HCT116 (cell line): Measurements from ENCODE around the gene UQCRQ. TPM values are rescaled to one million over a fixed set of nuclear protein-coding genes. Genes with fewer than 3 reads are reported as not detected.

Source experiments
- ATAC-seq: fragments of 200-7000 bp; cut with Tn5 transposase; 2 replicates; pipeline ENCODE4 v1.9.1; 2020; ENCODE audit warnings: mild to moderate bottlenecking, moderate library complexity
- BruUV-seq: library from RNA; stranded (reverse); fragments of 400-500 nt; replicated peaks from 2 replicates; lab custom pipeline; 2021; lab: Mats Ljungman, UMichigan
- CTCF ChIA-PET: fragments of 300-600 bp; sonication (Branson Sonifier 250); formaldehyde crosslinking; loops from one replicate; lab custom pipeline; 2021; ENCODE audit warnings: antibody characterized with exemption; lab: Charles Lee
- POLR2A ChIA-PET: fragments of 300-600, 350-600 bp; sonication (Branson Sonifier 250); formaldehyde crosslinking; loops from one replicate; lab custom pipeline; 2021; ENCODE audit warnings: antibody characterized with exemption; lab: Charles Lee
- RAD21 ChIA-PET, 2 experiments: fragments of 300-600 bp; sonication (Branson Sonifier 250); formaldehyde crosslinking; loops; one replicate each; lab custom pipeline; 2023; ENCODE audit warnings: low total read pairs in 2 of 2; ENCODE audit not compliant: uncharacterized antibody in 2 of 2, unreplicated experiment in 2 of 2, low non-redundant PET in 1 of 2; lab: Charles Lee
- DNase-seq: peaks from one replicate; pipeline ENCODE4 v3.0.0-alpha.2; 2010; ENCODE audit warnings: low read depth, low spot score
- H2AFZ ChIP-seq: fragments of 200-600 bp; shearing (Covaris generic), sonication (generic); 2 replicates; pipeline ENCODE4 v1.6.1; 2017; ENCODE audit warnings: low read depth, mixed run types, mixed read lengths, antibody characterized with exemption, low read length; ENCODE audit not compliant: poor library complexity, severe bottlenecking
- H3K27ac ChIP-seq: 2 replicates; pipeline ENCODE4 v1.5.1; 2012; ENCODE audit warnings: low read depth, low read length
- H3K27me3 ChIP-seq: fragments of 200-600 bp; sonication (generic); 2 replicates; pipeline ENCODE4 v1.6.1; 2016; ENCODE audit warnings: mixed run types, low read length, mixed read lengths; ENCODE audit not compliant: insufficient read depth
- H3K36me3 ChIP-seq, 2 experiments: fragments of 200-500 bp in 1 of 2; fragments of 200-600 bp in 1 of 2; sonication (Bioruptor generic) in 1 of 2; sonication (generic) in 1 of 2; 2 replicates each; pipeline versions ENCODE4 v1.5.1 to v1.6.1; 2014 to 2016; ENCODE audit warnings: low read length in 2 of 2, inconsistent platforms in 1 of 2, mixed read lengths in 1 of 2, mixed run types in 1 of 2; ENCODE audit not compliant: insufficient read depth in 2 of 2, control insufficient read depth in 1 of 2
- H3K4me1 ChIP-seq, 2 experiments: fragments of 200-600 bp in 1 of 2; sonication (generic) in 1 of 2; 2 replicates each; pipeline versions ENCODE4 v1.5.1 to v1.6.1; 2012 to 2017; ENCODE audit warnings: low read length in 2 of 2, inconsistent platforms in 1 of 2, mild to moderate bottlenecking in 1 of 2, mixed read lengths in 1 of 2, mixed run types in 1 of 2, moderate library complexity in 1 of 2; ENCODE audit not compliant: insufficient read depth in 2 of 2, control insufficient read depth in 1 of 2
- H3K4me2 ChIP-seq: fragments of 200-600 bp; sonication (generic); 2 replicates; pipeline ENCODE4 v1.6.1; 2017; ENCODE audit warnings: mixed run types, low read length, mixed read lengths
- H3K4me3 ChIP-seq, 2 experiments: fragments of 200-600 bp in 1 of 2; sonication (generic) in 1 of 2; replicated peaks in 1 of 2; 2 replicates each; pipeline ENCODE4 v1.5.1; 2011 to 2016; ENCODE audit warnings: low read length in 2 of 2, control low read depth in 1 of 2, low read depth in 1 of 2, mild to moderate bottlenecking in 1 of 2, mixed read lengths in 1 of 2, mixed run types in 1 of 2
- H3K79me2 ChIP-seq: fragments of 200-600 bp; sonication (generic); 2 replicates; pipeline ENCODE4 v1.6.1; 2017; ENCODE audit warnings: mild to moderate bottlenecking, mixed run types, low read length, moderate library complexity, mixed read lengths; ENCODE audit not compliant: insufficient read depth
- H3K9ac ChIP-seq: fragments of 200-600 bp; sonication (generic); 2 replicates; pipeline ENCODE4 v1.6.1; 2016; ENCODE audit warnings: low read length, mixed read lengths
- H3K9me2 ChIP-seq: fragments of 200-600 bp; sonication (generic), shearing (Covaris generic); 2 replicates; pipeline ENCODE4 v1.6.1; 2017; ENCODE audit warnings: mixed run types, mild to moderate bottlenecking, moderate library complexity; ENCODE audit not compliant: insufficient read depth
- H3K9me3 ChIP-seq, 2 experiments: fragments of 200-500 bp in 1 of 2; fragments of 200-600 bp in 1 of 2; sonication (Bioruptor generic) in 1 of 2; sonication (generic) in 1 of 2; 2 replicates each; pipeline ENCODE4 v1.6.1; 2014 to 2017; ENCODE audit warnings: low read length in 2 of 2, mixed read lengths in 2 of 2, inconsistent platforms in 1 of 2, low read depth in 1 of 2, mild to moderate bottlenecking in 1 of 2, mixed run types in 1 of 2, moderate library complexity in 1 of 2; ENCODE audit not compliant: control insufficient read depth in 1 of 2, insufficient read depth in 1 of 2
- H4K20me1 ChIP-seq: fragments of 200-600 bp; sonication (generic), shearing (Covaris generic); 2 replicates; pipeline ENCODE4 v1.6.1; 2017; ENCODE audit warnings: mixed run types, mild to moderate bottlenecking, moderate library complexity; ENCODE audit not compliant: insufficient read depth
- ATF3 ChIP-seq: IDR thresholded peaks from 2 replicates; pipeline ENCODE4 v1.6.1; 2012
- CBX3 ChIP-seq: IDR thresholded peaks from 2 replicates; pipeline ENCODE4 v1.6.1; 2012; ENCODE audit warnings: low read depth
- CEBPB ChIP-seq: IDR thresholded peaks from 2 replicates; pipeline ENCODE4 v1.6.1; 2012; ENCODE audit warnings: low read depth
- CTCF ChIP-seq, 3 experiments: fragments of 200-600 bp in 1 of 3; sonication (generic) in 1 of 3; IDR thresholded peaks in 2 of 3; conservative IDR thresholded peaks in 1 of 3; 2 replicates each; pipeline ENCODE4 v1.5.1; 2012 to 2017; ENCODE audit warnings: low read depth in 2 of 3, low read length in 2 of 3, antibody characterized with exemption in 1 of 3, borderline replicate concordance in 1 of 3, control low read depth in 1 of 3, mild to moderate bottlenecking in 1 of 3, mixed read lengths in 1 of 3, mixed run types in 1 of 3, moderate library complexity in 1 of 3; ENCODE audit not compliant: insufficient read depth in 1 of 3
- EGR1 ChIP-seq: IDR thresholded peaks from 2 replicates; pipeline ENCODE4 v1.6.1; 2012; ENCODE audit warnings: low read depth
- ELF1 ChIP-seq: IDR thresholded peaks from 2 replicates; pipeline ENCODE4 v1.6.1; 2012; ENCODE audit warnings: low read depth, borderline replicate concordance
- EZH2 ChIP-seq: fragments of 200-600 bp; sonication (generic); IDR thresholded peaks from 2 replicates; pipeline ENCODE4 v1.6.1; 2017; ENCODE audit warnings: antibody characterized with exemption, mixed run types
- EZH2phosphoT487 ChIP-seq: fragments of 200-600 bp; IDR thresholded peaks from 2 replicates; pipeline ENCODE4 v1.6.1; 2018; ENCODE audit warnings: antibody characterized with exemption, borderline replicate concordance
- FOSL1 ChIP-seq: IDR thresholded peaks from 2 replicates; pipeline ENCODE4 v1.6.1; 2012; ENCODE audit warnings: low read depth
- JUND ChIP-seq: IDR thresholded peaks from 2 replicates; pipeline ENCODE4 v1.6.1; 2012
- POLR2A ChIP-seq: IDR thresholded peaks from 2 replicates; pipeline ENCODE4 v1.7.0; 2011; ENCODE audit warnings: borderline replicate concordance; ENCODE audit not compliant: insufficient read depth, insufficient read length; ENCODE audit errors: extremely low read depth
- POLR2AphosphoS5 ChIP-seq: IDR thresholded peaks from 2 replicates; pipeline ENCODE4 v1.6.1; 2011; ENCODE audit warnings: mild to moderate bottlenecking, low read depth, low read length, moderate library complexity
- REST ChIP-seq: IDR thresholded peaks from 2 replicates; pipeline ENCODE4 v1.6.1; 2012; ENCODE audit warnings: low read depth
- SP1 ChIP-seq: IDR thresholded peaks from 2 replicates; pipeline ENCODE4 v1.6.1; 2012; ENCODE audit warnings: low read depth
- SRF ChIP-seq: IDR thresholded peaks from 2 replicates; pipeline ENCODE4 v1.6.1; 2012; ENCODE audit warnings: low read depth
- TCF7L2 ChIP-seq: IDR thresholded peaks from 2 replicates; pipeline ENCODE4 v1.7.0; 2011; ENCODE audit warnings: borderline replicate concordance, inconsistent platforms; ENCODE audit not compliant: insufficient read depth, insufficient read length; ENCODE audit errors: extremely low read depth
- YY1 ChIP-seq: IDR thresholded peaks from 2 replicates; pipeline ENCODE4 v1.6.1; 2011; ENCODE audit warnings: low read length, low read depth, moderate library complexity, mild to moderate bottlenecking; ENCODE audit not compliant: insufficient replicate concordance; ENCODE audit errors: extremely low read depth
- ZBTB33 ChIP-seq: IDR thresholded peaks from 2 replicates; pipeline ENCODE4 v1.6.1; 2011; ENCODE audit warnings: mild to moderate bottlenecking, low read length, moderate library complexity; ENCODE audit not compliant: insufficient replicate concordance; ENCODE audit errors: extremely low read depth
- ZFX ChIP-seq: fragments of 450-650 bp; IDR thresholded peaks from 2 replicates; pipeline ENCODE4 v1.6.1; 2017
- ZNF274 ChIP-seq: fragments of 200-500 bp; sonication (Bioruptor generic); IDR thresholded peaks from 2 replicates; pipeline ENCODE4 v1.6.1; 2014; ENCODE audit warnings: mild to moderate bottlenecking, low read depth, low read length, inconsistent platforms
- intact Hi-C: fragments of 100-400 bp; cut with micrococcal nuclease; formaldehyde crosslinking; loops from 2 replicates; pipeline ENCODE4 v1.10.0; 2022
- total RNA-seq: library from RNA; stranded (reverse); gene quantifications from one replicate; pipeline ENCODE4 v1.2.1, GENCODE V29; 2021; ENCODE audit not compliant: unreplicated experiment

The UQCRQ gene
- total RNA-seq, 1 experiment from 2014 or later, result 528 TPM

GRCh38 chr5:132821350-132821749 is 45.1 kb upstream of the UQCRQ start:
- H3K27me3 ChIP-seq, result no peaks in the 10 kb centered on the region
- intact Hi-C loops, result loop anchor here (2.0 kb wide), 2 partner anchors 69 to 435 kb away; no protein-coding TSS in a partner anchor
- H4K20me1 ChIP-seq, result no peaks in the 10 kb centered on the region
- H3K9ac ChIP-seq, result no peak overlapping the region
- H3K27ac ChIP-seq, result no peak overlapping the region
- ChIA-PET POLR2A (no interaction called here), CTCF (interaction anchor here (0.7 to 3.9 kb wide), 7 partner anchors 12 to 361 kb away, joined by 3 to 69 read pairs (median 8); no protein-coding TSS in a partner anchor), RAD21 (no interaction called here)
- H2AFZ ChIP-seq, result no peak overlapping the region
- H3K9me3 ChIP-seq, result no peaks in the 10 kb centered on the region
- no peaks in the 10 kb centered on the region for H3K79me2 ChIP-seq
- peaks cover 0 to 11% of the 10 kb centered on the region in 2 experiments; a peak in 1 of 4 replicates for H3K4me1 ChIP-seq
- no peak overlapping the region for H3K4me3 ChIP-seq
- TF ChIP-seq REST (no peak), YY1 (no peak), CEBPB (no peak), EZH2 (no peak), EGR1 (no peak), CTCF (IDR thresholded peaks at IDR 0.05 in 2 of 3, conservative IDR thresholded peaks at IDR 0.05 in 1 of 3; ENCODE audit: borderline replicate concordance in 1 of 3, insufficient read depth in 1 of 3, low read depth in 2 of 3, low read length in 2 of 3) (no peak), SRF (no peak), ELF1 (no peak), ATF3 (no peak), SP1 (no peak), POLR2A (no peak), FOSL1 (no peak), ZFX (no peak), EZH2phosphoT487 (no peak), POLR2AphosphoS5 (no peak), ZBTB33 (no peak), ZNF274 (no peak), TCF7L2 (no peak), CBX3 (no peak), JUND (no peak)
- H3K36me3 ChIP-seq, result no peaks in the 10 kb centered on the region
- no peak overlapping the region for H3K4me2 ChIP-seq
- no peaks in the 10 kb centered on the region for H3K9me2 ChIP-seq
- DNase-seq, result no peak
- no TSS peak for BruUV-seq
- no peak for ATAC-seq
